ENCODE results near the gene METTL14. TPM values are rescaled to one million over a fixed set of nuclear protein-coding genes. Genes with fewer than 3 reads are reported as not detected.

METTL14 gene
- total RNA-seq, 2 donors from 2014 or later = 54.1 to 59.3 TPM

GRCh38 chr4:118683513-118683912 lies 1.7 kb upstream of the METTL14 start:
- Mint-ChIP-seq H3K4me3 (no peak overlapping the region), H3K9me3 (peaks cover 2% of the 10 kb centered on the region), H3K36me3 (ENCODE audit: low read depth) (peaks cover 6% of the 10 kb centered on the region), H3K4me1 (peaks cover 19% of the 10 kb centered on the region), H3K27me3 (ENCODE audit: insufficient read depth) (no peaks in the 10 kb centered on the region), H3K27ac (no peak overlapping the region)
- 0 to 15% methylated on average over 1 to 2 of the region's 2 CpGs for WGBS, 2 experiments (ENCODE audit: insufficient coverage in 1 of 2, insufficient read length in 1 of 2)
- H3K9me3 ChIP-seq (ENCODE audit: control insufficient read depth, low read length) = no peaks in the 10 kb centered on the region
- no peaks in the 10 kb centered on the region for H3K27me3 ChIP-seq (ENCODE audit: control insufficient read depth, insufficient read depth, low read length, poor library complexity, severe bottlenecking)
- no peak overlapping the region for H3K9ac ChIP-seq (ENCODE audit: extremely low read depth, low read length, poor library complexity, severe bottlenecking)
- peaks cover 10% of the 10 kb centered on the region for H3K36me3 ChIP-seq (ENCODE audit: control insufficient read depth, insufficient read depth, low read length)
- no peak overlapping the region for H3K4me3 ChIP-seq (ENCODE audit: low read length)
- DNase-seq = peak; percentile 61
- H3K4me1 ChIP-seq (ENCODE audit: control insufficient read depth, insufficient read depth, low read length) = no peaks in the 10 kb centered on the region
- no peak for TF ChIP-seq CTCF (conservative IDR thresholded peaks at IDR 0.05)
- H3K27ac ChIP-seq (ENCODE audit: low read depth, low read length) = no peak overlapping the region

- Histone ChIP-seq H3K9me3 (ENCODE audit: control insufficient read depth, low read length) (no peaks in the 10 kb centered on the region), H3K4me3 (ENCODE audit: low read length) (no peak overlapping the region), H3K4me1 (ENCODE audit: control insufficient read depth, insufficient read depth, low read length) (no peaks in the 10 kb centered on the region), H3K9ac (ENCODE audit: extremely low read depth, low read length, poor library complexity, severe bottlenecking) (no peak overlapping the region), H3K27me3 (ENCODE audit: control insufficient read depth, insufficient read depth, low read length, poor library complexity, severe bottlenecking) (no peaks in the 10 kb centered on the region), H3K36me3 (ENCODE audit: control insufficient read depth, insufficient read depth, low read length) (peaks cover 86% of the 10 kb centered on the region), H3K27ac (ENCODE audit: low read depth, low read length) (no peak overlapping the region)
- Mint-ChIP-seq H3K27me3 (ENCODE audit: insufficient read depth) (no peaks in the 10 kb centered on the region), H3K27ac (no peak overlapping the region), H3K36me3 (ENCODE audit: low read depth) (peaks cover 56% of the 10 kb centered on the region), H3K4me3 (no peak overlapping the region), H3K9me3 (no peaks in the 10 kb centered on the region), H3K4me1 (no peaks in the 10 kb centered on the region)
- no peak for TF ChIP-seq CTCF (conservative IDR thresholded peaks at IDR 0.05)
- WGBS, 2 experiments (ENCODE audit: insufficient coverage in 1 of 2, insufficient read length in 1 of 2) = 97 to 100% methylated on average over 1 of the region's 2 CpGs
- DNase-seq = no peak
Observed at GRCh38 chr4:118703118-118703517, 17.9 kb downstream of the METTL14 start.

- Histone ChIP-seq H3K27me3 (ENCODE audit: control insufficient read depth, insufficient read depth, low read length, poor library complexity, severe bottlenecking) (no peaks in the 10 kb centered on the region), H3K27ac (ENCODE audit: low read depth, low read length) (no peak overlapping the region), H3K36me3 (ENCODE audit: control insufficient read depth, insufficient read depth, low read length) (peaks cover 75% of the 10 kb centered on the region), H3K9ac (ENCODE audit: extremely low read depth, low read length, poor library complexity, severe bottlenecking) (no peak overlapping the region), H3K4me3 (ENCODE audit: low read length) (no peak overlapping the region), H3K4me1 (ENCODE audit: control insufficient read depth, insufficient read depth, low read length) (no peaks in the 10 kb centered on the region), H3K9me3 (ENCODE audit: control insufficient read depth, low read length) (no peaks in the 10 kb centered on the region)
- WGBS, 2 experiments (ENCODE audit: insufficient coverage in 1 of 2, insufficient read length in 1 of 2) = 100% methylated on average over 1 to 2 of the region's 2 CpGs
- Mint-ChIP-seq H3K36me3 (ENCODE audit: low read depth) (peaks cover 35% of the 10 kb centered on the region), H3K4me3 (no peak overlapping the region), H3K27ac (no peak overlapping the region), H3K27me3 (ENCODE audit: insufficient read depth) (no peaks in the 10 kb centered on the region), H3K9me3 (no peaks in the 10 kb centered on the region), H3K4me1 (no peaks in the 10 kb centered on the region)
- DNase-seq = no peak
- TF ChIP-seq CTCF (conservative IDR thresholded peaks at IDR 0.05) = no peak
Observed at GRCh38 chr4:118711052-118711451, 25.9 kb downstream of the METTL14 start.

Data from endodermal cell (in vitro differentiated cells).